GM18870 (cell line): ENCODE data around the gene SERGEF.

Source experiments
- ATAC-seq: cut with Tn5 transposase; IDR thresholded peaks from one replicate; pipeline ENCODE4 v1.9.1; 2021; ENCODE audit warnings: moderate library complexity; ENCODE audit not compliant: unreplicated experiment

SERGEF gene

DNA sequence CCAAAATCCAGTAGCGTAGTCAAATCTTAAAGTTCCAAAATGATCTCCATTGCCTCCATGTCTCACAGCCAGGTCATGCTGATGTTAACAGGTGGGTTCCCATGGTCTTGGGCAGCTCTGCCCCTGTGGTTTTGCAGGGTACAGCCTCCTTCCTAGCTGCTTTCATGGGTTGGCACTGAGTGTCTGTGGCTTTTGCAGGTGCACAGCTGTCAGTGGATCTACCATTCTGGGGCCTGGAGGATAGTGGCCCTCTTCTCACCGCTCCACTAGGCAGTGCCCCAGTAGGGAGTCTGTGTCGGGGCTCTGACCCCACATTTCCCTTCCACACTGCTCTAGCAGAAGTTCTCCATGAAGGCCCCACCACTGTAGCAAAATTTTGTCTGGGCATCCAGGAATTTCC, 145.5 kb downstream of the SERGEF start:
- ATAC-seq, result no peak

DNA sequence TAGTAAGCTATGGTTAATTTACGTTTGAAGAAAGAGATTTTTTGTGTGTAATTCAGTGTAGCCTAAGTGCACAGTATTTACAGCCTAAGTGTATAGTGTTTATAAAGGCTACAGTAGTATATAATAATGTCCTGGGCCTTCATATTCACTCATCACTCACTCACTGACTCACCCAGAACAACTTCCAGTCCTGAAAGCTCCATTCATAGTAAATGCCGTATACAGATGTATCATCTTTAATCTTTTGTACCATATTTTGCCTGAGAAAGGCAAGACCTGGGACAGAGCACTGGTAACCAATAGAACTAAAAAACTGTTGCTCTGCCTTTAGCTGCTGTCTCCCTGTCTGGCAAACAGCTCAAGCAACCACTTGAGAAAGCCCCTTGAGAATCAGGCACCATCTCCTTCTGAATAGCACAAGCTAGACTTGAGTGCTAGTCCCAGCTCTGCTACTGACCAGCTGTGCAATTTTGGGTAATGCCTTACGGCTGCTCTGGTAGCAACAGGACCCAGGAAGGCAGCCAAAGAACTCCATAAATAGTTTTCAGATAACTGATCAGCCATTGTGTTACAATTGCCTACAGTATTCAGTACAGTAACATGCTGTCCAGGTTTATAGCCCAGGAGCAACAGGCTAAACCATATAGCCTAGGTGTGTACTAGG, 146.9 kb downstream of the SERGEF start:
- no peak for ATAC-seq

DNA sequence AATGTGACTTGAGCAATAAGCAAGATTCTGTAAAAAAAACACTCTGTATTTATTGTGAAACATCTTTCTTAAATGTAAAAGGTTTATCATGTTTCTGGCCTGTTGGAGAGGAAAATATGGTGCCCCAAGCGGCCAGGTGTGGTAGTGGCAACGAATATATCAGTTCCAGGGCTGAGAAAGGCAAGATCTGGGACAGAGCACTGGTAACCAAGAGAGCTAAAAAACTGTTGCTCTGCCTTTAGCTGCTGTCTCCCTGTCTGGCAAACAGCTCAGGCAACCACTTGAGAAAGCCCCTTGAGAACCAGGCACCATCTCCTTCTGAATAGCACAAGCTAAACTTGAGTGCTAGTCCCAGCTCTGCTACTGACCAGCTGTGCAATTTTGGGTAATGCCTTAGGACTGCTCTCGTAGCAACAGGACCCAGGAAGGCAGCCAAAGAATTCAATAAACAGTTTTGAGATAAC, 148.3 kb downstream of the SERGEF start:
- ATAC-seq, result no peak

DNA sequence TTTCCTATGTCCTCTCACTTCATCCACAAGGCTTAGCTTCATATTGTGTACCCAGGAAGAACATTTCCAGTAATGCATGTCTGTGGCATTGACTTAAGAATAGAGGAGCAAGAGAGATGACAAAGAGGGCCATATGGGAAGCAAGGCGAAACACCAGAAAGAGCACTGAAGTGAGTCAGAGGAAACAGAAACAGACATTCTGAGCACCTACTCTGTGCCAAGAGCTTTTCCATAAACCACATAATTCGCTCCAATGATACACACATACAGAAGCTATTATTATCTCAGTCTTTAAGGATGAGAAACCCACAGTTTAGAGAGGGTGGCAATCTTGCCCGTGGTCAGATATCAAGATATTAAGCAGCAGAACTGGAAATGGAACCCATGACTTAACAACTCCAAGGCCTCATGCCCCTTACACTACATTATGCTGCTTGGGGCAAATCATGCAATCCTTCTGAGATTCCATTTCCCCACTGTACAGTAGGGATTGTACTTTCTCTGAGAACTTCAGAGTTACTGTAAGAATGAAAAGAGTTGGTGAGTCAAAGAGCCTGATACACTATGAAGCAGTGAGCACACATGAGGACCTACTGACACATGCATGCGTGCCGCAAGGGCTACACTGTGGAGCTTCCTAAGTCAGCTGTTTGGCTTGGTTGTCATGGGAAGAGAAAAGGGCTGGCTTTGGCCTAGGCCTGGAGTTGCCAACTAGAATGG, 151.7 kb downstream of the SERGEF start:
- ATAC-seq, result no peak

DNA sequence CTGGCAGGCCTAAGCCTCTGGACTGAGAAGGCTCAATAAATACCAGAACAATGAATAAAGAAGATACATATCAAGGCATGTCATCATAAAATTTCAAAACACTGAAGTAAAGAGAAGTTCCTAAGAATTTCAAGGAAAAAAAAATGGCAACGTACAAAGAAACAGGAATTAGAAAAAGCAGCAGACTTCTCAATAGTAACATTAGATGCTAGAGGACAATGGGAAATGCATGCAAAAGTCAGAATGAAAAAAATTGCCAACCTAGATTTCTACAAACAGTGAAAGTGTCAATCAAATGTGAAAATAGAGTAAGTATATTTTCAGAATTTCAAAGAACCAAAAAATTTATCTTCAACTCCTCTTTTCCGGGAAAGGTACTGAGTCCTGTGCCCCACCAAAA, 153.3 kb downstream of the SERGEF start:
- ATAC-seq, result no peak

DNA sequence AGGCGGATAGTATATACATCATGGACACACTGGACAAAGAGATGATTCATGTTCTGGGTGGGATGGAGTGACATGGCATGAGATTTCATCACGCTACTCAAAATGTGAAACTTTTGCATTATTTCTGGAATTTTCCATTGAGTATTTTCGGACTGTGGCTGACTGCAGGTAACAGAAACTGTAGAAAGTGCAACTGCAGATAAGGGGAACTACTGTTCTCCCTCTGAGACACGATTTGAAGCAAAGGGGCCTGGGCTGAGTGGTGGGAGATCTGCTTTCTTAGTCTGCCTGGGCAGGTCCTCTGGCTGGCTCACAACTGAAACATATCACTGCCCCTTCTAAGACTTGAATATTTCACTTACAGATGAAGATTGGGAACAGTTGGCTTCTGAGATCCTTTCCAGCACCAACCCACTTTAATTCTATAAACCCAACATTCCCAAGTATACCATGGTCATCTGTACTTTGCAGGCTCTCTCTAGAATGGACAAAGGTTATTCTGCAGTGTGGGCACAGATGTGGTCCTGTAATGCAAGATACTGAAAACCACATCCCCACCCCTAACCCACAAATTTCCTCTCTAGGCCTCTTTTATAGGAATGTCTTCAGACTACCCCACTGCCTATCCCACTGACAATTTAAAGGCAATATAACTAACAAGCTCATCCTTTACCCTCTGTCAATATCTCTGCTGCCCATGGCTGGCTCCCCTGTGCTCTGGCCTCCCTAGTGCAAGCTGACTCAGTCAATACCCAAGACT, 157.1 kb downstream of the SERGEF start:
- no peak for ATAC-seq

DNA sequence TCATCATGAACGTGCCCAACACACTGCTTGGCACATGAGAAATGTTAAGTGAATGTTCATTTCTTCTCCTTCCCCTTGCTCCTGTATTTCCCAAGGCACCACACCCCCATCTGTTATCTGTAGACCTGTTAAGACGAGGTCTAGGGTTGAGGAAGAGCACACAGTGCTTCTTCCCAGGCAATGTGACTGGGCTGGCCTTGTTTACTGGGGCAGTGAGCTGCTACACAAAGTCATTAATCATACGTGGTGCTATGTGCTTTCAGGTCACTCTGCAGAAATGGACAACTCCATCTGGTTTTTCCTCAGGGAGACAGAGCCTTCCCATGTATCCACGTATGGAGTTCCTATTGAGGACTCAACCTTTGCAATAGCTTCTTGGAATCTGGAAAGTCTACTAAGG, 159.6 kb downstream of the SERGEF start:
- ATAC-seq, result no peak

DNA sequence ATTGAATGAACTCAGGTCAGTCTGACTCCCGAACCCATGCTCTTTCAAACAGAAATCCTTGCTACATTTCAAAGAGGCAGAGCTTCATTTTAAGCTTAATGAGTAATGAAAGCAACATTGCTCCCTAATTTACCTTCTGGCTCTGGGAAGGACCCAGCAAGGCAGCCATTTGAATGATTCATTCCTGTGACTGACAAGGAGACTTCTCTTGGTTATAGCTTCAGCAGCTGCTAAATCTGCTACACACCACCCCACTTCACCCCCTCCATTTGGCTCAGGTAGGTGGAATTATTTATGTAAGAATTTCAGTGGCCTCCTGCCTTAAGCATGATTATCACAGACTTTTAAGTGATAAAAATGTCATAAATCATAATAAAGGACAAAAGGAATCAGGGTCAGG, 160.6 kb downstream of the SERGEF start:
- no peak for ATAC-seq

DNA sequence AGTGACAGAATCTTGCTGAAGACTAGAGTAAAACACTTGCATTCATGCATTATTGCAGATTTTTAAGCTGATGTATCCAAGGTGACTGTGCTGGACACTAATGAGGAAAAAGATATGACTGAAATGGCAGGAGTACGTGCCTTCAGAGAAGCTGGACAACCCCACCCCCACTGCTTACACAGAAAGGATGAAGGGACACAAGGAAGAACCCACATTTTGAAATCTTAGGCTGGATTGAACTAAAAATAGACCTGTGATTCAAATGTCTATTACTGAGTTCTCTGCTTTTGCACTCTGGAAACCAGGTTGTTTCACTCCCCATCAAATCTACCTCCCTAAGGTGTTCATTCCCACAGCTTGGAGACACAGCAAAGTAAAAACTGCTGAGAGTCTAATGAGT, 161.2 kb downstream of the SERGEF start:
- no peak for ATAC-seq

DNA sequence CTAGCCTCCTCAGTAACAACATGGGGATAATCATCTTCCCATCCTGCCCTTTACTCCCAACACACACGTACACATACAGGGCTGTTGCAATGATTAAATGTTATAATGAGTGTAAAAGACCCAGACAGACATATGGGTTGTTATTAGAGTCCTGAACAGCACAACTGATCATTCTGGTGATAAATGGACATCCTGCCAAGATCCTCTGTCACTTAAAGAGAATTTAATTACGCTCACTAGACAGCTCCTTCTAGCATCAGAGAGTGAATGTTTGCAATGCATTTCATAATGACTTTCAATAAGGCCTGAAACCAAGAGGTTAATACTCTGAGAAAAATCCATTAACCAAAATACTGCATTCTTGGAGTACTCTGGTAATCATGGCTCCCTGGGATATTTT, 162.5 kb downstream of the SERGEF start:
- no peak for ATAC-seq

DNA sequence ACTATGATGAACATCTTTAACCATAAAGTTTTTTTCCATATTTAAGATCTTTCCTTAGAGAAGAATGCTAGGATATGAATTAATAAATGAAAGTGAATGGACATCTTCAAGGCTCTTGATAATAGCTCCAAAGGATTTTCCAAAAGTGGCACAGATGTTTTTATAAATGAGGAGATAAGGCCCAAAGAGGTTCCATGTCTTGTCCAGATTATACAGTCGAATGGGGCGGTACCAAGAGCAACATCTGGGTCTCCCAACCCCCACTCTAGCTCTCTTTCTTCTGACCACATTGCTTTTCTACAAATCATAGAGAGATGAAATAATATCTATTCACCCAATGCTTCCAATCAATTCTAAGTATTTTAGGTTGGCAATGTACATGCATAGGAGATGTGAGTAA, 164.1 kb downstream of the SERGEF start:
- no peak for ATAC-seq

DNA sequence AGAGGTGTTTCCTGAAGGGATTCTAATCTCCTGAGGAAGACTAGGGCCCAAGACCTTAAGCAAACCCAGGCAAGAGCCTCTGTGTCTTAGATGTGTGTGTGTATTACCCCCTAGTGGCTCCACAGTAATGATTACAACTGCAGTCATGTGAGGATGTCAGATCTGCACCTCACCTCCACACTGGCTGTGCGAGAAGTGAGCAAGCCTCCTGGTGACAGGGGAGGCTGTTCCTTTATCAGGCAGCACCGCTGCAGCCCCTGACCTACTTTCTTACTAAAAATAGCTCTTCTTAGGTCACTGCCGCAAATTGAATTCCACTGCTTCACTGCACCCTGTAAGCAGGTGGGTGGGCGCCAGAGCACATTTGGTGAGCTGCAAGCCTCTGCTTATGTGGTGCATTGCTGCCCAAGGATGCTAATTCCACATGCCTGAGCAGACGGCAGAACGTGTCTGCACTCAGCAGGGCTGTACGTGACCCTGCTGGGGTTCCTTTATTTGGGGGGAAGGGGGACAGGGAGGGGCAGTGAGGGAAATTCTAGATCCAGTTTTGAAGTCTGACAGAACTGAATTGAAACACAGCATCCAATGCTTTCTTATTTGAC, 165.9 kb downstream of the SERGEF start:
- no peak for ATAC-seq

DNA sequence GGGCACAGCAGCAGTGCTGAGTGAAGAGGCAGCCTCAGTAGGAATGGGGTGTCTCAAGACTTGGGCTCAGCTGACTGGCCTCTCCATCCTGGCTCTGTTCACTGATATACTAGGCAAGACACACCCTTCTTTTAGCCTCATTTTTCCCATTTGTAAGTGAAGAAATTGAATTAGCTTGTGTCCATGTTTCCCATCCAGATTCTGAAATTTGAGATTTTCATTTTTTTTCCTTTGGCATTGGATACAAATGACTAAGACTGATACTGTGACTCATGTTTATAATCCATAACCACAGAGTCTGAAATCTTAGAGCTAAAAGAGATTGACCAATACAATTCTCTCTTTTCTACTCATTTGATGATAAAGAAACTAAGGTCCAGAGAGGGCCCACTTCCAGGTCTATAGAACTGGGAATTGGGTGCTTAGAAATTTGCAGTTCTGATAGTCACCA, 167.4 kb downstream of the SERGEF start:
- no peak for ATAC-seq

DNA sequence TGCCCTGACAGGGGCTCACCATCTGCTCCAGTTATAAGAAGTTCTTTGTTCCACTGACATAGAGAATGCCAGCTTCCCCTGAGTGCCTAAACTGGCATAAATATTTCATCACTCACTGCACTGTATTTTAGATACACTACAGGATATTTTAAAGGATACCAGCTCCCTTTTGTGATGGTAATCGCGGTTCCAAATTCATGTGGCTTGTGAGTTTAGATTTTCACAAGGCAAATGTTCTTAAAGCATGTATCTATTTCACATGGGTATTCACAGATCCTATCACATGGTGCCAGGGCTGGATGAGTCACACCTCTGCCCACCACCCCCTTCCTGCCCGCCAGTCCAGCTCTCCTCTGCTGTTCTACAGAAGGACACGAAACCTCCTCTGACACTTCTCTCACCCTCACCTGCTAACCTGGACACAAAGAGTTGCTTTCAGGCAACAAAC, 172.7 kb downstream of the SERGEF start:
- ATAC-seq, result no peak

DNA sequence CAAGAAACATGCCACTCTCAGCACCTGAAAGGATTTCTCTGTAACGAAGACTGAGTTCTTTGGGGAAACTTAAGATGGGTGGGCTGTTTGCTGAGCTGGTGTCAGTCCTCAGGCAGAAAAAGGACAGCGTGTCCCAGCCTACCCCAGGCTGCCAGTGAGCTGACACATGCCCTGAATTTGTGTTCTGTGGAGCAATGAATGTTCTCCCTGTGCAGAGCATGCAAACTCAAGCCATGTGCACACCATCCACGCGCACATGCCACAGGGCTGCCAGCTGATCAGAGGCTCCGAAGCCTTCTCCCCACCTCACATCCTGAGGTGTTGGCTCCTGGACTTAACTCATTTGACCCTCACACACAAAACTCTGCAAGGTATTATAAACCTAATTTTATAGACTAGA, 173.4 kb downstream of the SERGEF start:
- no peak for ATAC-seq

DNA sequence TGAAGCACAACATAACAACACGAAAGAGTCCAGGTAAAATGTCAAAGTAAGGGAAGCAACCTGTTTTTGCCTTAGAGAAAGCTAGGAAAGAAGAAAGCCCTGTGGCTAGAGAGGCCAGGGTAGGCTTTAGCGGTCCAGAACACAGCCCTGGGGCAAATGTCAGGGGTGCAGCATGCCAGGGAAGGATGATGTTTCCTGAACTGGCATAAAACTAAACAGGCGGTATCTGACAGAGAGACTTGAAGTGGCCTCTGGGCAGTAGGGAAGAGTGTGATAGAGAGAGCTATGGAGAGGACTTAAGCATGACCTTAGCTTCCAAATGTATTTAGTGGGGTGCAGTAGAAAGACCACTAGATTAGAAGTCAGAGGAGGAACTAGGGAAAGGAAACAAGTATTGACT, 174.7 kb downstream of the SERGEF start:
- ATAC-seq, result no peak

DNA sequence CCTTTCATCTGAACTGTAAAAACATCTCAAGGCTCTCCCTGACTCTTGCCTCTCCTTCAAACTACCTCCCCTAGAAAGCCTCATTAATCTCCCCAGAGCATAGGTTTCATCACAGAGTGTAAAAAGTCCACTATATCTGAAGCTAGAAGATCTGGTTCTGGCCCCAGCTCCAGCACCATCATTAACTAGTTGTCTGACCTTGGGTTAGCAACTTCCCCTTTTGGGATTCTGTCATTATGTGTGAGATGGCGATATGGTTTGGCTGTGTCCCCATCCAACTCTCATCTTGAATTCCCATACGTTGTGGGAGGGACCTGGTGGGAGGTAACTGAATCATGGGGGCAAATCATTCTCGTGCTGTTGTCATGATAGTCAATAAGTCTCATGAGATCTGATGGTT, 181.0 kb downstream of the SERGEF start:
- no peak for ATAC-seq

DNA sequence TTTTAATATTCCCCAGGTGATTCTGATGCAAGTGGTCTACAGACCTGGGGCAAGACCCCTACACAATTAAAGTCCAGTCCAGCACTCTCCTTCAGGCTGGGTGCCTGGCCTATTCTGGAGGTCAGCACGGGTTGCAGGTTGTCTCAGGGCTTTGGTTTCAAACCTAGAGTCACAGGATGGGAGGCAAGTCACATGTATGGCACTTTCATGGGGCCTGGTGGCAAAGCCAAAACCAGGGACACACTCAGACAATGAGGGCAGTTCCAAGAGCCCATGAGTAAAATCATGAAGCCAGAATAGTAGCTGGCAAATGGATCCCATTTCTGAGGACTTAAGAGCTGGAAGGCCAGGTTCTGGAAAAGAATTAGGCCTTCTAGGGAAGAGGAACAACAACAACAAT, 181.6 kb downstream of the SERGEF start:
- no peak for ATAC-seq

DNA sequence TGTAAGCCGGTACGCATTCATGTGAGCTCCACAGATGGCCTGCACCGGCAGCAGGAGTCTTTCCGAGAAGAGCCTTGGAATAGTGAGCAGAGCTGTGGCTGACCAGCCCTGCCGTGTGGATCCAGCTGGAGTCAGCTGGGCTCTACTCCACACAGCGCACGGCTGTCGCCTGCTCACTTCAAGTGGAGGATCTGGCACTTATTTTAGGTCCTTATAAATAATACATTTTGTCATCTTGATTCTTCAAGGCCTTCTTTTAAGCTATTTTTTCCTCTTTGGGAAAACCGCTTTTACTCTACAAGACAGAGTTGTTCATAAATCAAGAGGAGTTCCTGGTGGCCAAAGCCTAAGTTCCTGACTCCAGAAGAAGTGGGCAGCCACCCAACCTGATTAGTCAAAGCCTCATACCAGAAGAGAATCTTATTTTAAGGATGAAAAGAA, 184.5 kb downstream of the SERGEF start:
- no peak for ATAC-seq

DNA sequence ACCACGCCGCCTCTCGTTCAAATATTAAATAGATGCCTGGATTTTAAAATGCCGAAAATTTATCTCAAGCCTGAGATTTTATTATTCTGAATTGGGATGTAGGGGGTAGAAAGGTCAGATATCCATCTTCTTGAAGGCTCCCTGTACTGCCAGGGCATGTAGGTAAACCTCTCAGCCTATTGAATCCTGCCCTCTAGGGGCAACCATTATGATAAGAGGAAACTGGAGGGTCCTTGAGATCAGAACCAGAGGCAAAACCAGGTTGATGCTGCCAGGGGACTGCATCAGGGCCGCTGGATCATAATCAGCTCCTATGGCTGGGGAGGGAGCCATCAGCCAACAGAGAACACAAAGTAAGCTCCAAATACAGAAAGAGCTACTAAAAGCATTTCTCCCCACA, 185.8 kb downstream of the SERGEF start:
- ATAC-seq, result no peak

DNA sequence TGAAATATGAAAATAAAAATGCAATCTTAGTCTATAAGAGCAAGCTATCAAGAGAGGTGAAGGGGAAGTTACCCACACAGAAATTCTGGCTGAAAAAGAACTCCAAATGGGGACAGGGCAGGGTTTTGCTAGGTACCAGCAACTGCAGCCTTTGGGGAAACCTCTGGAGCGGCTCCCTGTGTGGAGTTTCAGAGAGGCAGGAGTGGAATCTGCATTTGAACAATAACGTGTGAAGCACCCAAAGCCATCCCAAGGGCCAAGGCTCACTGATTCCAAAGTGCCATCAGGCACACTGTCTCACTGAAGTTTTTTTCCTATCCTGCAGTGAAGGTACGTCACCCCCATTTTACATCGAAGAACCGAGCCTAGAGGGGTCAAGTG, 190.5 kb downstream of the SERGEF start:
- no peak for ATAC-seq
